Measurements from ENCODE around the gene DNAJB13. TPM values are rescaled to one million over a fixed set of nuclear protein-coding genes. Genes with fewer than 3 reads are reported as not detected.

DNAJB13 gene
- total RNA-seq, 1 experiment from 2014 or later, result 0.24 TPM

- no peak for TF ChIP-seq PRRX2 (CRISPR knock-in tag; IDR thresholded peaks at IDR 0.05)
- no peak for TF ChIP-seq EMX1 (CRISPR knock-in tag; IDR thresholded peaks at IDR 0.05)
- TF ChIP-seq TEAD1 (CRISPR knock-in tag; IDR thresholded peaks at IDR 0.05), result no peak
These were observed at the start of gene DNAJB13 (continued) for GRCh38 chr11:73950869-73951710.

GRCh38 chr11:73902303-73902702 lies 48.5 kb upstream of the DNAJB13 start:
- CTCF ChIA-PET, result no interaction called here
- Mint-ChIP-seq H3K4me3 (no peak overlapping the region), H3K4me1 (no peaks in the 10 kb centered on the region), H3K9me3 (peaks cover 6% of the 10 kb centered on the region; the same call in 1 of the 2 replicates), H3K27me3 (ENCODE audit: low read depth) (no peaks in the 10 kb centered on the region), H3K36me3 (peaks cover 29% of the 10 kb centered on the region), H3K27ac (no peak overlapping the region)
- no peak for TF ChIP-seq ZNF671 (CRISPR knock-in tag; IDR thresholded peaks at IDR 0.05)
- TF ChIP-seq NFE2L1 (CRISPR knock-in tag; IDR thresholded peaks at IDR 0.05), result no peak
- TF ChIP-seq NR1H2 (CRISPR knock-in tag; IDR thresholded peaks at IDR 0.05), result no peak
- TF ChIP-seq, protein P1, sequence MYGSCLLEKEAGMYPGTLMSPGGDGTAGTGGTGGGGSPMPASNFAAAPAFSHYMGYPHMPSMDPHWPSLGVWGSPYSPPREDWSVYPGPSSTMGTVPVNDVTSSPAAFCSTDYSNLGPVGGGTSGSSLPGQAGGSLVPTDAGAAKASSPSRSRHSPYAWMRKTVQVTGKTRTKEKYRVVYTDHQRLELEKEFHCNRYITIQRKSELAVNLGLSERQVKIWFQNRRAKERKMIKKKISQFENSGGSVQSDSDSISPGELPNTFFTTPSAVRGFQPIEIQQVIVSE (CRISPR knock-in tag; IDR thresholded peaks at IDR 0.05; ENCODE audit: borderline replicate concordance), result no peak
- TF ChIP-seq, protein P2, sequence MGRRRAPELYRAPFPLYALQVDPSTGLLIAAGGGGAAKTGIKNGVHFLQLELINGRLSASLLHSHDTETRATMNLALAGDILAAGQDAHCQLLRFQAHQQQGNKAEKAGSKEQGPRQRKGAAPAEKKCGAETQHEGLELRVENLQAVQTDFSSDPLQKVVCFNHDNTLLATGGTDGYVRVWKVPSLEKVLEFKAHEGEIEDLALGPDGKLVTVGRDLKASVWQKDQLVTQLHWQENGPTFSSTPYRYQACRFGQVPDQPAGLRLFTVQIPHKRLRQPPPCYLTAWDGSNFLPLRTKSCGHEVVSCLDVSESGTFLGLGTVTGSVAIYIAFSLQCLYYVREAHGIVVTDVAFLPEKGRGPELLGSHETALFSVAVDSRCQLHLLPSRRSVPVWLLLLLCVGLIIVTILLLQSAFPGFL (CRISPR knock-in tag; IDR thresholded peaks at IDR 0.05; ENCODE audit: borderline replicate concordance), result no peak
- no peak for TF ChIP-seq GTF2I (CRISPR knock-in tag; conservative IDR thresholded peaks at IDR 0.05)
- TF ChIP-seq ZNF532 (CRISPR knock-in tag; IDR thresholded peaks at IDR 0.05; ENCODE audit: borderline replicate concordance), result no peak
- no peak for DNase-seq (ENCODE audit: low spot score)
- POLR2A ChIA-PET, result interaction anchor here (0.6 kb wide), 1 partner anchor 10 kb away, joined by 7 read pairs; no protein-coding TSS in a partner anchor
- ATAC-seq, result no peak

GRCh38 chr11:73907191-73907590 lies 43.6 kb upstream of the DNAJB13 start:
- H3K36me3 Mint-ChIP-seq, result peaks cover 14% of the 10 kb centered on the region

More at GRCh38 chr11:73907191-73907590, 43.6 kb upstream of the DNAJB13 start:
- H3K27me3 Mint-ChIP-seq (ENCODE audit: low read depth), result no peaks in the 10 kb centered on the region
- H3K4me3 Mint-ChIP-seq, result no peak overlapping the region
- ChIA-PET POLR2A (no interaction called here), CTCF (interaction anchor here (0.7 to 0.9 kb wide), 2 partner anchors 11 to 556 kb away, joined by 4 to 5 read pairs; no protein-coding TSS in a partner anchor)
- peak; percentile 65 for ATAC-seq
- H3K27ac Mint-ChIP-seq, result no peak overlapping the region
- no peaks in the 10 kb centered on the region for H3K4me1 Mint-ChIP-seq
- no peak for DNase-seq (ENCODE audit: low spot score)
- H3K9me3 Mint-ChIP-seq, result no peaks in the 10 kb centered on the region
- TF ChIP-seq AR (CRISPR knock-in tag; IDR thresholded peaks at IDR 0.05), result no peak
- TF ChIP-seq, protein P3, sequence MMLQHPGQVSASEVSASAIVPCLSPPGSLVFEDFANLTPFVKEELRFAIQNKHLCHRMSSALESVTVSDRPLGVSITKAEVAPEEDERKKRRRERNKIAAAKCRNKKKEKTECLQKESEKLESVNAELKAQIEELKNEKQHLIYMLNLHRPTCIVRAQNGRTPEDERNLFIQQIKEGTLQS (CRISPR knock-in tag; conservative IDR thresholded peaks at IDR 0.05), result no peak
- TF ChIP-seq HMGA2 (CRISPR knock-in tag; IDR thresholded peaks at IDR 0.05), result no peak
- TF ChIP-seq, protein P4, sequence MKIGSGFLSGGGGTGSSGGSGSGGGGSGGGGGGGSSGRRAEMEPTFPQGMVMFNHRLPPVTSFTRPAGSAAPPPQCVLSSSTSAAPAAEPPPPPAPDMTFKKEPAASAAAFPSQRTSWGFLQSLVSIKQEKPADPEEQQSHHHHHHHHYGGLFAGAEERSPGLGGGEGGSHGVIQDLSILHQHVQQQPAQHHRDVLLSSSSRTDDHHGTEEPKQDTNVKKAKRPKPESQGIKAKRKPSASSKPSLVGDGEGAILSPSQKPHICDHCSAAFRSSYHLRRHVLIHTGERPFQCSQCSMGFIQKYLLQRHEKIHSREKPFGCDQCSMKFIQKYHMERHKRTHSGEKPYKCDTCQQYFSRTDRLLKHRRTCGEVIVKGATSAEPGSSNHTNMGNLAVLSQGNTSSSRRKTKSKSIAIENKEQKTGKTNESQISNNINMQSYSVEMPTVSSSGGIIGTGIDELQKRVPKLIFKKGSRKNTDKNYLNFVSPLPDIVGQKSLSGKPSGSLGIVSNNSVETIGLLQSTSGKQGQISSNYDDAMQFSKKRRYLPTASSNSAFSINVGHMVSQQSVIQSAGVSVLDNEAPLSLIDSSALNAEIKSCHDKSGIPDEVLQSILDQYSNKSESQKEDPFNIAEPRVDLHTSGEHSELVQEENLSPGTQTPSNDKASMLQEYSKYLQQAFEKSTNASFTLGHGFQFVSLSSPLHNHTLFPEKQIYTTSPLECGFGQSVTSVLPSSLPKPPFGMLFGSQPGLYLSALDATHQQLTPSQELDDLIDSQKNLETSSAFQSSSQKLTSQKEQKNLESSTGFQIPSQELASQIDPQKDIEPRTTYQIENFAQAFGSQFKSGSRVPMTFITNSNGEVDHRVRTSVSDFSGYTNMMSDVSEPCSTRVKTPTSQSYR (CRISPR knock-in tag; IDR thresholded peaks at IDR 0.05), result no peak
- no peak for TF ChIP-seq E2F5 (CRISPR knock-in tag; IDR thresholded peaks at IDR 0.05)

Data from WTC11 (cell line).